ENCODE results near the gene PLSCR3.

The PLSCR3 gene

DNA sequence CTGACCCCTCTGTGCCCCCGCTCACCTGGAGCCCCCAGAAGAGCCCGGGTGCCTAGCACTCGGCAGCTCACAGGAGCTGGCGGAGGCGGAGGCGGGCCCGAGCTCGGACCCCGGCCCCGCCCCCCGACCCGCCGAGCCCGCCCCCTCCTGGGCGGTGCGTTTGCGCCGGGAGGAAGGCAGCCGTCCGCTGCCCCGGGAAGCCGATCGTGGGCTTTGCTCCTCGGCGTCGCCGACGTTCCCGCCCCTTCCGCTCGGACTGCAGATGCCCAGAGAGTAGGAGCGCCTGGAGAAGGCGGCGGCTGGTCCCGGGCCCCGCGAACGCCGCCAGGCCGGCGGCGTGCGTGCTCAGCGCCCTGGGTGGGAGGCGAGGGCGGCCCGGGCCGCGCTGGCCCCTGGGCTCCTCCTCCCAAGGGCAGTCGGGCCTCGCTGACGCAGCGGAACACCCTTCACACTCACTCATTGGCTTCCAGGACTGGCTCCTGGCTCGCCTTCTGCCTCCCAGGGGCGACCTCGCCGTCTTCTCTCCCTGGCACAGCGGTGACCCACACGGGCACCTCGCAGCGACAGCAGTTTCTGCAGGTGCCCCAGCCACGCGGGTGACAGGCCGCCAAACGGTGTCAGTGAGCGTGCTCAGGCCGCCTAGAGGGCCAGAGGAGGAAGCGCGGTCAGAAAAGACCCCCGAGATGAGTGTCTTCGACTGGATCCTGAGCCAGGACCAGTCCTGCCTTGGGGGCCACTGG, at the start of gene PLSCR3:
Gene PLSCR3, minus strand, starts transcription at position 74 of the 740 bp plus-strand sequence. CDS start 415 bp downstream, outside the sequence.
- DNase-seq = peak; percentile 81

DNA sequence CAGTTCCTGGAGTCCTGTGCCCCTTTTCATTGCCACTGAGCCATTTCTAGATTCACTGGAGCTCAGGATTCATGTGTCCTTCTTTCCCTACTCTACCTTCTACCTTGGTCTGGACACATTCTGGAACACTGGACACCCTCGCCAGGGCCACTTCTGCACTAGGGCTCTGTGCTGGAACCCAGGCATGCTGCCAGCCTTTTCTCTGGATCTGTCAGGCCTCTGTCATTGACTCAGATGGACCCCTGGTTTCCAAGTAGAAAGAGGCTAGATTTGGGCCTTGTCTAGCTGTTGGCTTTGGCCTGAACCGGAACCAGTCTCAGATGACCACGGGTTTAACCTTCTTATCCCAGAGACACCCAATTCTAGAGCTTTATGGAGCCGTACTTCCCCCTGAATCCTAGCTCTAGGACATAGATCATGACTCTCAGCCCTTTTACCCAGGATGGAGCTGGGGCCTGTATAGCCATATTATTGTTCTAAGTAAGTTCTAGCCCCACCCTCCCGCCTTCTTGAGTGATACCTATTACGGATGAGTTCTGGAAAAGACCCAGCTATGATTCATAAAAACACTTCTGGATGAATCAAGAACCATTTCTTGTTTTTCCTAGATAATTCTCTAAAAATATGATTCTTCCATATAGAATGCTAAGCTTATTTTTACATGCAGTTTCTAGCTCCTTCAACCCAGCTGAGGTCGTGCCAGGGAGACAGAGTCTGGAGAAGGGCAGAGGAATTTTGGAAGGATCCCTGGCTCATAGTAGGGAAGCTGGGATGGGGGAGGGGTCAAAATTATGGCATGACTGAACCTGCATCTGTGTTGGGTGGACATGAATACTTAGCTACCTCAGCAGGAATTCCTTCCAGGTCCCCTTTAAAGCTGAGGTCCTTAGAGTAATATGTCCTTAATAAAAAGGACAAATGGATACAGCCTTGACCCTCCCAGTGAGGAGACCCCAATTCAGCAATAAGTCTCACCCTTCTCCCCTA, 49.5 kb upstream of the PLSCR3 start:
- DNase-seq = no peak

DNA sequence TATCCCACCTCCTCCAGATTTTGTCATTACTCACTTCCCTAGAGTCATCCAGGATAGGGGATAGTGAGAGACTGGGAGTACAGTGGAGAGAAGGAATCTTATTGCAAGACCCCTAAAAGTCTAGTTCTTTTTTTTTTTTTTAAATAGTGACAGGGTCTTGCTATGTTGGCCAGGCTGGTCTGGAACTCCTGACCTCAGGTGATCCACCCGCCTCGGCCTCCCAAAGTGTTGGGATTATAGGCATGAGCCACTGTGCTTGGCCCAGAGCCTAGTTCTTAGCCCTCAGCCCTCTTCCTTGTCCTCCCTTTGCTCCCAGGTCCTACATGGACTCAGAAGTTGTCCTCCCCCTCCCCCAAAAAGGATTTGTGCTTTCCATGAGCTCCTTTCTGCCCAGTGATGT, 47.8 kb upstream of the PLSCR3 start:
- DNase-seq = no peak

DNA sequence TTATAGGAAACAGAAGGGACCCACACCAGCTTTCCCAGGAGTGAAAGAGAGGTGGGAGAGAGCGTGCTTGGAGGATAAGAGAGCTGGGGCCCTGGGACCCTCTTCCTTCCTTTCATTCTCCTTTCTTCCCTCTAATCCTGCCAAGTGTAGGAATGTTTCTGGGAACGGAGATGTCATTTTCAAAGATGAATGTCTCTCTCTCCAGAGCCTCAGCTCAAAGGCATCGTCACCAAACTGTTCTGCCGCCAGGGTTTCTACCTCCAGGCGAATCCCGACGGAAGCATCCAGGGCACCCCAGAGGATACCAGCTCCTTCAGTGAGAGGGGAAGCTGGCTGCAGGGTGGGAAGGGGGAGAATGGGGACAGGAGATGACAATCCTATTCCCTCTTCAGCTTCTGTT, 46.9 kb upstream of the PLSCR3 start:
- no peak for DNase-seq

DNA sequence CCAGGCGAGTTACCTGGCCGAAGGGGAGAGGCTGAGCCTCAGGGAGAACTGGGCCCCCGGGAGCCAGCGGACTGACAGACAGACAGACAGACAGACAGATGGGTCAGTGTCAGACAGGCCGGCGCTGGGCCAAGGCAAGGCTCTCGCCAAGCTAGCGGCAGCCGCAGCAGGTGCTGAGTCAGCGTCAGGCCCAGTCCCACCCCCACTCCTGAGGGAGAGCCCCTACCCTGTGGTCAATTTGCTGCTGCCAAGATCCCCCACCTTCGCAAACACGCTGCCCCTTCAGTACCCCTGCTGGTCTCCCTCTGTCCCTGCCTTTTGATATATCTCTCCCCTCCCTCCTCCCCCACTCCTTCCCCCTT, 46.5 kb upstream of the PLSCR3 start:
- no peak for DNase-seq

DNA sequence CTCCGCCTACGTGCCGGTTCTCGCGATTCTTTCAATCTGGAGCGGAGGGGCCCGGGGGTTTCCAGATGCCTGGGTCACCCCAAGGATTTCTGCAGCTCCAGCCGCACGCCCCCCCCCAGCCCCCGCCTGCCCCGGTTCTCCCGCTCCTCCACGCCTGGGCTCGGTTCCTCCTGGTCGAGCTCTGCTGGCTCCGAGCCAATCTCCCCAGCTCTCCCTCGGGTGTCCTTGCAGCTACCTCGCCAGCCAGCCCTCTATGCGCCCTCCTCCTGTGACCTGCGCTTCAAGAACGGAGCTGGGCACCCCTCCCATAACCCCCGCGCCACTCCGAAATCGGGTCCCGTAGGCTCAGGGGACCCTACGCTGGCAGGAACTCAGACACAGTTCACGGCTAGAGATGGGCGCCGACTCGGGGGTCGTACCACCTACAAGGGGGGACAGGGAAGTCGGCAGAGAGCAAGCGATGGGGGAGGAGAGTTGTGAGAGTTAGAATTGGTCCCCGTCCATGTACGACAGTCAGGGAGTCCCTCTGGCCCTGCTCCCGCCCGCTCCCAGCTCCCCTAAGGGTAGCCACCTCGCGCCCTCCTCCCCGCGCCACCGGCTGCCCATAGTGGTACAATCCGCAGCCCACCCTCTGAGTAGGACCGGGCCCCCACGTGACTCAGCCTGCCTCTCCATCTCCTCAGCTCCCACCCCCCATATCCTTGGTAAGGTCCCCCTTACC, 45.9 kb upstream of the PLSCR3 start:
- peak; percentile 39 for DNase-seq

DNA sequence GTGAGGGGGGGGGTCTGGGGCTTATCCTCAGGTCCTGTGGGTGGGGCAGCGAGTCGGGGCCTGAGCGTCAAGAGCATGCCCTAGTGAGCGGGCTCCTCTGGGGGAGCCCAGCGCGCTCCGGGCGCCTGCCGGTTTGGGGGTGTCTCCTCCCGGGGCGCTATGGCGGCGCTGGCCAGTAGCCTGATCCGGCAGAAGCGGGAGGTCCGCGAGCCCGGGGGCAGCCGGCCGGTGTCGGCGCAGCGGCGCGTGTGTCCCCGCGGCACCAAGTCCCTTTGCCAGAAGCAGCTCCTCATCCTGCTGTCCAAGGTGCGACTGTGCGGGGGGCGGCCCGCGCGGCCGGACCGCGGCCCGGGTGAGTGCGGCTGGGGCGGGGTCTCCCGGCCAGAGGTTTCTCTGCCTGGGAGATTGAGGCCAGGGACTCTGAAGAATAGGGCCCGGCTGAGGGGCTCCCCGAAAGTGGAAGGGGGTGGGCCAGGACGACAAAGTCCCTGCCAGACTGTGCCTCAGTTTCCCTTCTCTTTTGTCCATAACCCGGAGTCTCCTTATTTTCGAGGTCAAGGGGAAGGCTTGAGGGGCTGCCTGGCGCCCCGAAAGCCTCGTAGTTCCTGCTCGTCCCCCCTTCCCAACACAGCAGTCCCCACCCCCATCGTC, 45.3 kb upstream of the PLSCR3 start, which contains the start of gene FGF11:
Gene FGF11, plus strand, starts transcription at position 51 of the 651 bp plus-strand sequence. Its CDS starts 109 bp downstream, at position 160.
- DNase-seq = no peak

DNA sequence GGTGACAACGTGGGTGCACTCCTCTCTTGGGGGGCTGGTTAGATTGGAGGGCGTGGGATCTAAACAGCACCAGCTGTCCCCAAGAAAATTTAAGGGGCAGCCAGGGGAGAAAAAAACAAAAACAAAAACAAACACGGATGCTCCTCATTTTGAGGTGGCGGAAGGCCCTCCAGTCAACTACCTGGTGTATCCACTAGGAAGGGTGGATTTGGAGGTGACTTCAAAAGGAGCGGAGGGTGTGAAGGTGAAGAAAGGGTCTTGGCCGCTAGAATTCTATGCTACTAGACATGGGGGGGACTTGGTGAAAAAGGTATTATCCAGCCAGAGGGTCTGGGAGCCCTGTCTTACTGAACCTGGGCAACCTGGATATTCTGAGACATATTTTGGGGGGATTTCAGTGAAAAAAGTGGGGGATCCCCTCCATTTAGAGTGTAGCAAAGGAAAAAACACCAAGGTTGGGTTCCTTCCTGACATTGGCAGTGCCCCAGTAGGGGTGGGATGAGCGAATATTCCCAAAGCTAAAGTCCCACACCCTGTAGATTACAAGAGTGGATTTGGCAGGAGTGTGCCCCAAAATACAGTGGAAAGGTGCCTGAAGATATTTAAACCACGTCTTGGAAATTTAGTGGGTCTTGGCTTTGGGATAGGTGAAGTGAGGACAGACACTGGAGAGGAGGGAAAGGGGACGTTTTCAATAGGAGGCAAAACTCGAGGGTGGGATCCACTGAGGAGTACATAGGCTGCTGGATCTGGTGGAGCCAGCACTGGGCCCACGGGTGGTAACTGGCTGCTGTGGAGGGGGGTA, 44.5 kb upstream of the PLSCR3 start:
- DNase-seq = no peak

DNA sequence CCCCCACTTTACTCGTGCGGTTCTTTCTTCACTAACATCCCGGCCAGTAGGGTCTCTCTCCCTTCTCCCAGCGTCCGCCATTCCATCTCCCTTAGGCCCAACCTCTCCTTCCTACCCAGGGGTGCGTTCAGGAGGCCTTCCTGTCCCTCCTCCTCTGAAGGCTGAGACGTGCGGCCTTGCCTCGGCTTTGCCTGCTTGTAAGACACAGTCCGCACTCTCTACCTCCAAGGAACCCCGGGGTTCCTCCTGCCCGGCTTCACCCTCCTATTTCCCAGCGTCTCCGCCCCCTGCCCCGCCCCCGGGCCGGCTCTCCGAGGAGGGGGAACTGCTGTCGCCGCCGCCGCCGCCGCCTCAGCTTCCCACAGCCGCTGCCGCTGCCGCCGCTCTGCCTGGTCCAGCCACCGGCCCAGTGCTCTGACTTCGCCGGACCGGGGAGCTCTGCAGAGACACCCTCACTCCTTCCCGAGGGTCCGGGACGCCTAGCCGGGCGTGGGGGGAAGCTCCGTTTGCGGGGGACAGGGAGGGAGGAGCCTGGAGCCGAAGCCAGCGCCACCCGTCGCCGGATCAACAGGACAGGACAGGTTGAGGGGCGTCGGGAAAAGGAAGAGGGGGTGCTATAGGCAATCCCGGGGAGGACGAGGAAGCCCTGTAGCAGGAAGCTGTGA, 43.8 kb upstream of the PLSCR3 start:
- DNase-seq = peak; percentile 56

DNA sequence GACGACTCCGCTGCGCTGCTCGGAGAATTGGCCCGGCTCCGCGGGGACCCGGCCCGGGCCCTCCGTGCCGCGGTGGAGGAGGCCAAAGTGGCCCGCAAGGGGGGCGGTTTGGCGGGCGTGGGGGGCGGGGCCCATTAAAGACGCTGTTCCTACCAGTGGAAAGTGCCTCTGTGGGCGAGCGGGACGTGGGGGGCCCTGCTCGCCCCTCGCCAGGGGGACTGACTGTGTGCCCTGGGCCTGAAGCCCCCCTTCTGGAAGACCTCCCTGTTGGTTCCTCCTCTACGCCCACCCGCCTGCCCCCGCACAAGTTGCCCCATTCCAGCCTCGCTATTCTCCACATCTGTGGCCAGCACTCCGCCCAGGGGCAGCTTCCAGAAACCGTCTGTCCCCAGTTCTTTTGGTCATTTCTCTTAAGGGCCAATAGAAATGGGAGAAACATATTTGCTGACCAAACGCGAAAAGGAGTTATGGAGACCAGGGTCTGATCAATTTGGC, 43.1 kb upstream of the PLSCR3 start:
- no peak for DNase-seq

DNA sequence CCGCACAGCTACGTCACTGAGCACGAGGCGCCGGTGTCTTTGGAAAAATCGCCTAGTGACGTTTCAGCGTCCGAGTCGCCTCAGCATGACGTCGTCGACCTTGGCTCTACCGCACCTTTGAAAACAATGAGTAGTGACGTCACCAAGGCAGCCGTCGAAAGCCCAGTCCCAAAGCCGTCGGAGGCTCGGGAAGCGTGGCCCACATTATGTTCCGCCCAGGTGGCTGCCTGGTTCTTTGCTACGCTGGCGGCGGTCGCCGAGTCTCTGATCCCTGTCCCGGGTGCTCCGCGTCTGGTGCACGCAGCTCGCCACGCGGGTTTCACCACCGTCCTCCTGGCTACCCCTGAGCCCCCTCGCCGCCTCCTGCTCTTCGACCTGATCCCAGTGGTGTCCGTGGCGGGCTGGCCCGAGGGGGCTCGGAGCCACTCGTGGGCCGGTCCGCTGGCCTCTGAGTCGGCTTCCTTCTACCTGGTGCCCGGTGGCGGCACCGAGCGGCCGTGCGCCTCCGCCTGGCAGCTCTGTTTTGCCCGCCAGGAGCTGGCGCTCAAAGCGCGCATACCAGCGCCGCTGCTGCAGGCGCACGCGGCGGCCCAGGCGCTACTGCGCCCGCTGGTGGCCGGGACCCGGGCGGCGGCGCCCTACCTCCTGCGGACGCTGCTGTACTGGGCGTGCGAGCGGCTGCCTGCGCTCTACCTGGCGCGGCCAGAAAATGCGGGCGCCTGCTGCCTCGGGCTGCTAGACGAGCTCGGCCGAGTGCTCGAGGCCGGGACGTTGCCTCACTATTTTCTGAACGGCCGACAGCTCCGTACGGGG, 42.4 kb upstream of the PLSCR3 start:
- DNase-seq = peak; percentile 82

DNA sequence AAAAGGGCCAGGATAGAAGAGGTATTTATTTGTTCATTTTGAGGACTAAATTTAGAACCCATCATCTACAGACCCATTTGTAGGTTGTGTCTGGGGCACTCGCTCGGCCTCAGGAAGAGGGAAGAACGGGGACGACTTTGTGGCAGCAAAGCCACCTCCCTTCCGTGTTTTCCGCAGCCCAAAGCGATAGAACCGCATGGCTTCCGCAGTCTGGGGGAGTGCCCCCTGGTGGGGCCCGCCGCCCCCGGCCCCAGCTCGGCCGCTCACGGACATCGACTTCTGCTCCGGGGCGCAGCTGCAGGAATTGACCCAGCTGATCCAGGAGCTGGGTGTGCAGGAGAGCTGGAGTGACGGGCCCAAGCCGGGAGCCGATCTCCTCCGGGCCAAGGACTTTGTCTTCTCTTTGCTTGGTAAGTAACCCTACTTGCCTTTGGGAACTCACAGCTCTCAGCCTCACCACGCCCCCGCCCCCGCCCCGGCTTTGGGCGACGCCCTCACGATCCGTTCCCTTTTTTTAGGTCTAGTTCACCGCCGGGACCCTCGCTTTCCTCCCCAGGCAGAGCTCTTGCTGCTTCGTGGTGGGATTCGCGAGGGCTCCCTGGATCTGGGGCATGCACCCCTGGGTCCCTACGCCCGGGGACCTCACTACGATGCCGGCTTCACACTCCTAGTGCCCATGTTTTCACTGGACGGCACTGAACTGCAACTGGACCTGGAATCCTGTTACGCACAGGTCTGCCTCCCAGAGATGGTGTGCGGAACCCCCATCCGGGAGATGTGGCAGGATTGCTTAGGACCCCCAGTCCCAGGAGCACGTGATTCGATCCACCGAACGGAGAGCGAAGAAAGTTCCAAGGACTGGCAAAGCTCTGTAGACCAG, 41.6 kb upstream of the PLSCR3 start:
- peak; percentile 71 for DNase-seq

DNA sequence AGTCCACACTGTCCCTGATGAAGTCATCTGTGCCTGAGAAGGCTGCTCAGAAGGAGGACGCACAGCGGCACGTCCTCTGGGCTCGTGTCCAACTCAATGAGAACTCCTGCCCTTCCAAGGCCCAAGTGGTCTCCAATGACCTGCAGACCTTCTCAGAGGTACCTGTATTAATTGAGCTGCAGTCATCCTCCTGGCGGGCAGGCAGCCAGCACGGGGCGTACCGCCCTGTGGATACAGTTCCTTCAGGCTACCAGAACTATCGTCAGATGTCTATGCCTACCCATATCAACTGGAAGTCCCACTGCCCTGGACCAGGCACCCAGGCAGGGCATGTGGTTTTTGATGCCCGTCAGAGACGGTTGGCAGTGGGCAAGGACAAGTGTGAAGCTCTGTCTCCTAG, 38.0 kb upstream of the PLSCR3 start:
- no peak for DNase-seq

DNA sequence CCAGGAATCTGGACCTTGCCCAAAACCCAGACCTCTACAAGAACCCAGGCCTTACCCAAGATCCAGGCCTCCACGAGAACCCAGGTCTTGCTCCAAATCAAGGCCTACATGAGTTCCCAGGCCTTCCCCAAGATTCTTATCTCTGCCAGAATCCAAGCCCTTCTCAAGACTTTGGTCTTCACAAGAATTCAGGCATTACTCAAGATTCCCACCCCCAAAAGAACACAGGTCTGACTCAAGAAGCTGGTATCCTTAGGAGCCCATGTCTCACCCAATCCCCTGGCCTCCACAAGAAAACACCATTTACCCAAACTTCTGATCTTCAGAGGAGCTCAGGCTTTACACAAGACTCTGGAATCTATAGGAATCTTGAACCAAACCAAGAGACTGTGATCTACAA, 36.9 kb upstream of the PLSCR3 start:
- no peak for DNase-seq

DNA sequence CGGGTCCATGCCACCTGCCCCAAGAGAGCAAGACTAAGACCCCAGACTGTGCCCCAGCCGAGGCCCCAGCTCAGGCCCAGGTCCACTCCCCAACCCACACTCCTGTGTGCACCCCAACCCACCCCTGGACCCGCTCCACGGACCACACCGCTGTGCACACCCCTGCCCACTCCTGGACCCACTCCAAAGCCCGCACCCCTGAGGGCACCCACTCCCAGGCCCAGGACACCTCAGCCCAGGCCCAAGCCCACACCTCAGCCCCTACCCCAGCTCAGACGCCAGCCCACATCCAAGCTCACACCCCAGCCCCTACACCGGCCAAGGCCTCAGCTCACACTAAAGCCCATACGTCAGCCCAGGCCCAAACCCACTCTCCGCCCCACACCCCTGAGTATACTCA, 35.4 kb upstream of the PLSCR3 start:
- DNase-seq = no peak

DNA sequence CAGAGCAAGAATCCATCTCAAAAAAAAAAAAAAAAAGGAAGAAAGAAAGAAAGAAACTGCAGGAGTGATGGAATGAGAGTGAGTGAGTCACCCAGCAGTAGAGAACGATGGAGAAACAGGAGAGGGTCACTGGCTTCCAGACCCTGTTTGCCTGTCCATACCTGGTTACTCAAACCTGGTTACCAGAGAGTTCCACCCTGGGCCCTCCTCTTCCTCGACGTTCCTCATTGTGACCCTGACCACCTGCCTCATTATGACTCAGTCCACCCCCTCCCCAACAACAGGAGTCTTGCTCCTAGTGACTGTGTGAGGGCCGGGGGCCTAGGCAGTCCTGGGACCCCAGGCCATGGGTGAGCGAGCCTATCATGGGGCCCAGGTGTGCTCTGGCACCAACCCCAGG, 34.2 kb upstream of the PLSCR3 start, which contains the start of gene SPEM3:
Gene SPEM3, plus strand, starts transcription at position 301 of the 400 bp plus-strand sequence. Its CDS starts 46 bp downstream, at position 347.
- DNase-seq = no peak

DNA sequence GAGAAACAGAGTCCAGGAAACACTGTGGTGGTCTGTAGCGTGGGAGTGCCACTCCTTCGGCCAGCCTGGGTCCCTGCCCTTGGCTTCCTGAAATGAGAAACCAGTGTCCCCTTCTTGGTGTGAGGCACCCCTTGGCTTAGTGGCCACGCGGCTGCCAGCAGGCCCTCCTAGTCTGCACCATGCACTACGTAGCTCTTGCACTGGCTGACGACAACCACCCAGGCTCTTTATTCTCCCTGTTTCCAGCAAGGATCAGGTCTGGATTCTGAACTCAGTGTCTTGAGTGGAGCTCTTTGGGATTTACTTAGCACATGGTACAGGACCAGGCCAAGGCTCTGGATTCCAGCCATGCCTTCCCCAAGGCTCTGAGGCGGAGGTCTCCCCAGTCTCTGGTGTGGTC, 33.2 kb upstream of the PLSCR3 start:
- DNase-seq = no peak

DNA sequence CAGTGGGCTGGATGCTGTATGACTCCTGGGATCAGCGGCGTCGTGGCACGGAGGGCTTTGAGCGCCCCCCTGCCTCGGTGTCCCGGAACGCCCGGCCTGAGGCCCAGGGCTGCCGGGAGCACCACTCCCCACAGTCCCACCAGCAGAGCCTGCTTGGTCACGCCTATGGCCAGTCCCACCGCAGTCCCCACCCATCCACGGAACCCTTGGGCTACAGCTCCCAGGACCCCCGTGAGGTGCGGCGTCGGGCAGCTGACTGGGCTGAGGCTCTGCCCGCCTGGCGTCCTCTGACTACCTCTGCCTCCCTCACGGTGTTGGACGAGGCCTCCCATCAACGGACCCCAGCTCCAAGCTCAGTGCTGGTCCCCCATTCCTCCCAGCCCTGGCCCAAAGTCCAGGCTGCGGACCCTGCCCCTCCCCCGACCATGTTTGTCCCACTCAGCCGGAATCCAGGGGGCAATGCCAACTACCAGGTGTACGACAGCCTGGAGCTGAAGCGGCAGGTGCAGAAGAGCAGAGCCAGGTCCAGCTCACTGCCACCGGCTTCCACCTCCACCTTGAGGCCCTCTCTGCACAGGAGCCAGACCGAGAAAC, 32.7 kb upstream of the PLSCR3 start:
- DNase-seq = no peak
